ENCODE data around the gene SENP1. TPM values are rescaled to one million over a fixed set of nuclear protein-coding genes. Genes with fewer than 3 reads are reported as not detected.
"Not testable (repeated sequence)": the region's sequence is repeated elsewhere in the genome, so short reads cannot be mapped to it uniquely, and the experiment has no call there.

The SENP1 gene
- polyA plus RNA-seq, 3 donors: 5.2 to 8.0 (median 6.0) TPM

DNA sequence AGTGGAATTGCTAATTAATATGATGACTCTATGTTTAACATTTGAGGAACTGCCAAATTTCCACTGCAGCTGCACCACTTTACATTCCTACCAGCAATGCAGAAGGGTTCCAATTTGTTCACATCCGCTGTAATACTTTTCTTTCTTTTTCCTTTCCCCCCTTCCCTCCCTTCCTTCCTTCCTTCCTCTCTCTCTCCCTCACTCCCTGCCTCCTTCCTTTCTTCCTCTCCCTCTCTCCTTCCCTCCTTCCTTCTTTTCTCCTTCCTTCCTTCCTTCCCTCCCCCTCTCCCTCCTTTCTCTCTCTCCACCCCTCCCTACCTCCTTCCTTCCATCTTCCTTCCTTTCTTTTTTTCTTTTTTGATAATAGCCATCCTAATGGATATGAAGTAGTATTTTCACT lies 10.1 kb upstream of the SENP1 start:
- peaks cover 13% of the 10 kb centered on the region in 2 donors for H3K4me1 ChIP-seq (ENCODE audit: control insufficient read depth in 1 of 2, insufficient read depth in 2 of 2, low read length in 2 of 2)
- H2AFZ ChIP-seq (ENCODE audit: insufficient read depth, low read depth, low read length, poor library complexity, severe bottlenecking): no peak overlapping the region
- H3K4me2 ChIP-seq (replicated peaks; ENCODE audit: extremely low read depth, low read length, poor library complexity, severe bottlenecking): no peak overlapping the region
- H3K4me3 ChIP-seq (replicated peaks in 1 of 3; ENCODE audit: low read depth in 2 of 3, low read length in 3 of 3): no peak overlapping the region
- intact Hi-C loops (cut with micrococcal nuclease): no loop called here
- H4K20me1 ChIP-seq (ENCODE audit: insufficient read depth, low read length): no peaks in the 10 kb centered on the region
- TF ChIP-seq, protein P1, sequence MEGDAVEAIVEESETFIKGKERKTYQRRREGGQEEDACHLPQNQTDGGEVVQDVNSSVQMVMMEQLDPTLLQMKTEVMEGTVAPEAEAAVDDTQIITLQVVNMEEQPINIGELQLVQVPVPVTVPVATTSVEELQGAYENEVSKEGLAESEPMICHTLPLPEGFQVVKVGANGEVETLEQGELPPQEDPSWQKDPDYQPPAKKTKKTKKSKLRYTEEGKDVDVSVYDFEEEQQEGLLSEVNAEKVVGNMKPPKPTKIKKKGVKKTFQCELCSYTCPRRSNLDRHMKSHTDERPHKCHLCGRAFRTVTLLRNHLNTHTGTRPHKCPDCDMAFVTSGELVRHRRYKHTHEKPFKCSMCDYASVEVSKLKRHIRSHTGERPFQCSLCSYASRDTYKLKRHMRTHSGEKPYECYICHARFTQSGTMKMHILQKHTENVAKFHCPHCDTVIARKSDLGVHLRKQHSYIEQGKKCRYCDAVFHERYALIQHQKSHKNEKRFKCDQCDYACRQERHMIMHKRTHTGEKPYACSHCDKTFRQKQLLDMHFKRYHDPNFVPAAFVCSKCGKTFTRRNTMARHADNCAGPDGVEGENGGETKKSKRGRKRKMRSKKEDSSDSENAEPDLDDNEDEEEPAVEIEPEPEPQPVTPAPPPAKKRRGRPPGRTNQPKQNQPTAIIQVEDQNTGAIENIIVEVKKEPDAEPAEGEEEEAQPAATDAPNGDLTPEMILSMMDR (IDR thresholded peaks at IDR 0.05): no peak
- H3K9ac ChIP-seq (ENCODE audit: insufficient read depth, low read length, poor library complexity, severe bottlenecking): no peak overlapping the region
- H3K9me3 Mint-ChIP-seq: peaks cover 0 to 3% (median 2%) of the 10 kb centered on the region in 7 donors
- no peak overlapping the region for H3K27ac ChIP-seq (ENCODE audit: low read depth in 1 of 2, low read length in 2 of 2)
- no peaks in the 10 kb centered on the region for H3K36me3 ChIP-seq (replicated peaks in 1 of 2; ENCODE audit: control insufficient read depth in 1 of 2, insufficient read depth in 2 of 2, low read length in 2 of 2)
- DNase-seq: no peak
- 92% methylated on average over 1 of the region's 1 CpG for WGBS (ENCODE audit: insufficient coverage)
- no peak overlapping the region for H3K4me3 Mint-ChIP-seq
- H3K9me3 ChIP-seq (replicated peaks in 1 of 2; ENCODE audit: control insufficient read depth in 1 of 2, insufficient read depth in 1 of 2, low read length in 2 of 2): no peaks in the 10 kb centered on the region
- H3K27me3 ChIP-seq (ENCODE audit: control insufficient read depth in 2 of 2, insufficient read depth in 2 of 2, low read length in 2 of 2): peaks cover 0 to 5% of the 10 kb centered on the region in 2 donors
- H3K27me3 Mint-ChIP-seq (ENCODE audit: low read depth in 3 of 3): peaks cover 7 to 20% (median 10%) of the 10 kb centered on the region in 3 donors
- peaks cover 15% of the 10 kb centered on the region for H3K4me1 Mint-ChIP-seq
- no peak overlapping the region for H3K27ac Mint-ChIP-seq
- no peaks in the 10 kb centered on the region for H3K36me3 Mint-ChIP-seq
- no peaks in the 10 kb centered on the region for H3K79me2 ChIP-seq (ENCODE audit: insufficient read depth, low read length)

DNA sequence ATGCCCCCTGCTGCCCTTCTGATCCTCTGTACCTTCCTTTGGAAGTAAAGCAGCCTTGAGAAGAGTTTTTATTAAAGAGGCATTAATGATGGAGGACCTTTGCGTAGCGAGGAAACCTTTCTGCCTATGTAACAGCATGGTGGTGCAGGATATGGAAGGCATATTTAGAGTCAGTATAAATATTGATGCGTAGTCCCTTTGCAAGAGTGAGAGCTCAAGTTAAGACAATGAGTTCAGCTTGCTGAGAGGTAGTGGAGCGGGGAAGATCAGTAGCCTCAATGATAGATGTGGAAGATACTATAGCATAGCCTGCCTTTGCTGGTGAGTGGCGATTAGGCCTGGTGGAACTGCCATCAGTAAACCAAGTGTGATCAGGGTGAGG lies 5.4 kb upstream of the SENP1 start:
- H3K4me3 Mint-ChIP-seq; H3K27ac Mint-ChIP-seq; intact Hi-C loops (cut with micrococcal nuclease); H2AFZ ChIP-seq (ENCODE audit: insufficient read depth, low read depth, low read length, poor library complexity, severe bottlenecking); H3K27me3 ChIP-seq (ENCODE audit: control insufficient read depth in 2 of 2, insufficient read depth in 2 of 2, low read length in 2 of 2); DNase-seq; H4K20me1 ChIP-seq (ENCODE audit: insufficient read depth, low read length); H3K79me2 ChIP-seq (ENCODE audit: insufficient read depth, low read length); H3K9ac ChIP-seq (ENCODE audit: insufficient read depth, low read length, poor library complexity, severe bottlenecking); H3K27ac ChIP-seq (ENCODE audit: low read depth in 1 of 2, low read length in 2 of 2); H3K36me3 ChIP-seq (replicated peaks in 1 of 2; ENCODE audit: control insufficient read depth in 1 of 2, insufficient read depth in 2 of 2, low read length in 2 of 2); H3K36me3 Mint-ChIP-seq; H3K9me3 ChIP-seq (replicated peaks in 1 of 2; ENCODE audit: control insufficient read depth in 1 of 2, insufficient read depth in 1 of 2, low read length in 2 of 2); H3K4me2 ChIP-seq (replicated peaks; ENCODE audit: extremely low read depth, low read length, poor library complexity, severe bottlenecking); H3K9me3 Mint-ChIP-seq; H3K4me1 ChIP-seq (ENCODE audit: control insufficient read depth in 1 of 2, insufficient read depth in 2 of 2, low read length in 2 of 2); H3K4me1 Mint-ChIP-seq; H3K4me3 ChIP-seq (replicated peaks in 1 of 3; ENCODE audit: low read depth in 2 of 3, low read length in 3 of 3): not testable (repeated sequence)
- H3K27me3 Mint-ChIP-seq (ENCODE audit: low read depth in 3 of 3): peaks cover 7 to 21% (median 8%) of the 10 kb centered on the region in 3 donors
- 93% methylated on average over 5 of the region's 5 CpGs for WGBS (ENCODE audit: insufficient coverage)

Data from CD14-positive monocyte (primary cell).